ENCODE data around the gene CNGA2.

Gene CNGA2

DNA sequence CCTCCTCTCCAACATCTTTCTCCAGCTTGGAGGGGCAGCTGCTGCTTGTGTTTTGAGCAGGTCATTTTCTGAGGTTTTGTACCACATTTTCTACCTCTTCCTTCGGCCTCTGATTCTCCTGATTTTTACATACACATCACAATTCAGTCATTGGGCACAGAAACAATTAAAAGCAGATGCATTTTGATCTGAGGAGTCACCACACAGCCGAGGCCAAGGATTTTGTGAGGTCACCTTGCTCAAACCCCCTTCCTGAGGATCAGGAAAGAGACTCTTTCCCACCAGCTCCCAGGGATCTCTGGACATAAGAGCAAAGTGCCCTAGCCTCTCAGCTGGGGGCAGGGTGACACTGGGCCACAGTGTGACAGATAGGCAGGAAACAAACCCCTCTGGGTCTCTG is 24.1 kb upstream of the CNGA2 start:
- H3K4me3 ChIP-seq (replicated peaks; ENCODE audit: low read depth, low read length) = no peak overlapping the region
- TF ChIP-seq, protein P1, sequence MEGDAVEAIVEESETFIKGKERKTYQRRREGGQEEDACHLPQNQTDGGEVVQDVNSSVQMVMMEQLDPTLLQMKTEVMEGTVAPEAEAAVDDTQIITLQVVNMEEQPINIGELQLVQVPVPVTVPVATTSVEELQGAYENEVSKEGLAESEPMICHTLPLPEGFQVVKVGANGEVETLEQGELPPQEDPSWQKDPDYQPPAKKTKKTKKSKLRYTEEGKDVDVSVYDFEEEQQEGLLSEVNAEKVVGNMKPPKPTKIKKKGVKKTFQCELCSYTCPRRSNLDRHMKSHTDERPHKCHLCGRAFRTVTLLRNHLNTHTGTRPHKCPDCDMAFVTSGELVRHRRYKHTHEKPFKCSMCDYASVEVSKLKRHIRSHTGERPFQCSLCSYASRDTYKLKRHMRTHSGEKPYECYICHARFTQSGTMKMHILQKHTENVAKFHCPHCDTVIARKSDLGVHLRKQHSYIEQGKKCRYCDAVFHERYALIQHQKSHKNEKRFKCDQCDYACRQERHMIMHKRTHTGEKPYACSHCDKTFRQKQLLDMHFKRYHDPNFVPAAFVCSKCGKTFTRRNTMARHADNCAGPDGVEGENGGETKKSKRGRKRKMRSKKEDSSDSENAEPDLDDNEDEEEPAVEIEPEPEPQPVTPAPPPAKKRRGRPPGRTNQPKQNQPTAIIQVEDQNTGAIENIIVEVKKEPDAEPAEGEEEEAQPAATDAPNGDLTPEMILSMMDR (IDR thresholded peaks at IDR 0.05; ENCODE audit: low read length, missing control alignments) = no peak
- no peak for DNase-seq (ENCODE audit: low read depth)

- TF ChIP-seq, protein P1 (IDR thresholded peaks at IDR 0.05; ENCODE audit: low read length, missing control alignments) = no peak
- H3K4me3 ChIP-seq (replicated peaks; ENCODE audit: low read depth, low read length) = no peak overlapping the region
- DNase-seq (ENCODE audit: low read depth) = no peak
Measured at GRCh38 chrX:151711154-151711553, 23.4 kb upstream of the CNGA2 start.

DNA sequence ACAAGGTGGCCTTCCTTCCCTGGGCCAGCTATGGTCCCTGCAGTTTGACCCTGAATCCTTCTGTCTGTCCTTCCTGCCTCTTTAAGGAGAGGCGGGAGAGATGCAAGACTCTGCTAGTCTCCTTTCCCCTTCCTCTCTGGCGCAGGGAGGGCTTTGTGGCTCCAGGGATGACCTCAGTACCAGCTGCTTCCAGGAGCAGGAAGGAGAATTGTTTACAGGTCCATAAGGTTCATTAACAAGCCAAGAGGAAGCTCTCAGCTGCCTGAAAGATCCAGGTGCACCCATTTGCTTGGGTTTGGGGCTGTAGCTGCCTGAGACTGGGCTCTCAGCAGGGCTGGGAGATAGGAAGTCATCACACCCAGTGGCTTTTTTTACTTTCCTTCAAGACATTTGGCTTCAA is 22.8 kb upstream of the CNGA2 start:
- no peak for DNase-seq (ENCODE audit: low read depth)
- H3K4me3 ChIP-seq (replicated peaks; ENCODE audit: low read depth, low read length) = no peak overlapping the region
- TF ChIP-seq, protein P1 (IDR thresholded peaks at IDR 0.05; ENCODE audit: low read length, missing control alignments) = no peak

DNA sequence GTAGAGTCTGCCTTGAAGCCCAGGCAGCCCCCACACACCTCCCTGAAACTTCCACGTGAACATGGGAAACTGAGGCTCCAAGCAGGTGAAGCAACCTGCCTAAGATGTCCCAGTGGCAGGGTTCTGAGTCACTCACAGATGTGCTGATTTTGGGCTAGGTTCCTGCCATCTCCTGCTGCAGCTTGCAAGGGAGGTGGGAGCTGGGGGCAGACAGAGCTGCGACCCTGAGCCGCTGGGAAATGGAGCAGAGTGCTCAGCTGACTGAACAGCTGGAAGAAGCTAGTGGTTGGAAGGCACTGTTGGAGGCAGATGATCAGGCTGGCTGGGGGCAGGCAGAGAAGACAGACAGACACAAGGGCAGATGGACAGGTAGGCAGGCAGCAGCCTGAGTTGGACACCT is 22.3 kb upstream of the CNGA2 start:
- no peak overlapping the region for H3K4me3 ChIP-seq (replicated peaks; ENCODE audit: low read depth, low read length)
- DNase-seq (ENCODE audit: low read depth) = no peak
- TF ChIP-seq, protein P1 (IDR thresholded peaks at IDR 0.05; ENCODE audit: low read length, missing control alignments) = no peak

- DNase-seq (ENCODE audit: low read depth) = peak; percentile 12
- TF ChIP-seq, protein P1 (IDR thresholded peaks at IDR 0.05; ENCODE audit: low read length, missing control alignments) = peak; percentile 41
- H3K4me3 ChIP-seq (replicated peaks; ENCODE audit: low read depth, low read length) = no peak overlapping the region
Measured at GRCh38 chrX:151713849-151714248, 20.7 kb upstream of the CNGA2 start.

GRCh38 chrX:151714362-151714761 is 20.2 kb upstream of the CNGA2 start:
- TF ChIP-seq, protein P1 (IDR thresholded peaks at IDR 0.05; ENCODE audit: low read length, missing control alignments) = no peak
- DNase-seq (ENCODE audit: low read depth) = no peak
- no peak overlapping the region for H3K4me3 ChIP-seq (replicated peaks; ENCODE audit: low read depth, low read length)

DNA sequence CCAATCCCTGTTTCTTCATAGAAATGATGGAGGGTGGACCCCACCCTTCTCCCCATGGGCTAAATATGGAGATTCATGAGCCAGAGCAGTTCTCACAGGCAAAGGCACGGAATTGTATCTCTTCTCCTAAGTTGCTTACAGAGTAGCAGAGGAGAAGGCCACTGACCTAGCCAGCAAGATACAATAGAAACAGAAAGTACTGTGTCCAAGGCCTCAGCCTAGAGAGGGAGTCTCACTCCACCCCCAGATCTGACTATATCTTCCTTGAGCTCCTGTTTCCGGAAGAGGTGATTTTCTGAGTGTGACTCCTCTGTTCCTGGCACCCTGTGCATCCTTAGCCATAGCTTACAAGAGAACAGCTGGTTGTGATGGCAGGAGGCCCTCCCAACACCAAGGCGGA is 18.8 kb upstream of the CNGA2 start, which contains the start of gene FATE1:
FATE1 (plus strand) TSS at position 284 of the 400 bp plus-strand sequence; CDS start at position 369, 85 bp downstream.
- TF ChIP-seq, protein P1 (IDR thresholded peaks at IDR 0.05; ENCODE audit: low read length, missing control alignments) = no peak
- H3K4me3 ChIP-seq (replicated peaks; ENCODE audit: low read depth, low read length) = no peak within 1 kb of the TSS
- DNase-seq (ENCODE audit: low read depth) = no peak

Measured in fibroblast of pulmonary artery (primary cell).